ENCODE results near the gene KCNJ2. TPM values are rescaled to one million over a fixed set of nuclear protein-coding genes. Genes with fewer than 3 reads are reported as not detected.

Gene KCNJ2
- total RNA-seq, 1 donor from 2014 or later, result 2.6 TPM

GRCh38 chr17:70206361-70207010, 37.2 kb downstream of the KCNJ2 start:
- Mint-ChIP-seq H3K27ac (no peak overlapping the region), H3K4me1 (ENCODE audit: low read depth) (peaks cover 3% of the 10 kb centered on the region), H3K36me3 (ENCODE audit: insufficient read depth) (no peaks in the 10 kb centered on the region), H3K4me3 (ENCODE audit: low read depth) (no peak overlapping the region), H3K9me3 (ENCODE audit: low read depth) (no peaks in the 10 kb centered on the region), H3K27me3 (no peaks in the 10 kb centered on the region)
- no peak for TF ChIP-seq CTCF (IDR thresholded peaks at IDR 0.05; ENCODE audit: unreplicated experiment)
- DNase-seq (ENCODE audit: low spot score, unreplicated experiment), result no peak

- no peaks in the 10 kb centered on the region for H3K27me3 Mint-ChIP-seq
- DNase-seq (ENCODE audit: low spot score, unreplicated experiment), result no peak
- H3K4me3 Mint-ChIP-seq (ENCODE audit: low read depth), result no peak overlapping the region
- TF ChIP-seq CTCF (IDR thresholded peaks at IDR 0.05; ENCODE audit: unreplicated experiment), result no peak
- H3K36me3 Mint-ChIP-seq (ENCODE audit: insufficient read depth), result no peaks in the 10 kb centered on the region
- peaks cover 3% of the 10 kb centered on the region for H3K4me1 Mint-ChIP-seq (ENCODE audit: low read depth)
- H3K27ac Mint-ChIP-seq, result no peak overlapping the region
- no peaks in the 10 kb centered on the region for H3K9me3 Mint-ChIP-seq (ENCODE audit: low read depth)
Observed at GRCh38 chr17:70207184-70207583, 37.9 kb downstream of the KCNJ2 start.

- H3K4me3 Mint-ChIP-seq (ENCODE audit: low read depth), result no peak overlapping the region
- no peaks in the 10 kb centered on the region for H3K27me3 Mint-ChIP-seq
- H3K36me3 Mint-ChIP-seq (ENCODE audit: insufficient read depth), result no peaks in the 10 kb centered on the region
- TF ChIP-seq CTCF (IDR thresholded peaks at IDR 0.05; ENCODE audit: unreplicated experiment), result no peak
- H3K9me3 Mint-ChIP-seq (ENCODE audit: low read depth), result peaks cover 4% of the 10 kb centered on the region
- peak overlapping the region; percentile 6 for H3K27ac Mint-ChIP-seq
- H3K4me1 Mint-ChIP-seq (ENCODE audit: low read depth), result peaks cover 3% of the 10 kb centered on the region
- no peak for DNase-seq (ENCODE audit: low spot score, unreplicated experiment)
Observed at GRCh38 chr17:70208080-70208794, 38.9 kb downstream of the KCNJ2 start.

GRCh38 chr17:70208825-70209555, 39.7 kb downstream of the KCNJ2 start:
- no peaks in the 10 kb centered on the region for H3K36me3 Mint-ChIP-seq (ENCODE audit: insufficient read depth)
- no peak overlapping the region for H3K27ac Mint-ChIP-seq
- H3K27me3 Mint-ChIP-seq, result no peaks in the 10 kb centered on the region
- H3K4me3 Mint-ChIP-seq (ENCODE audit: low read depth), result no peak overlapping the region
- H3K9me3 Mint-ChIP-seq (ENCODE audit: low read depth), result peaks cover 7% of the 10 kb centered on the region
- TF ChIP-seq CTCF (IDR thresholded peaks at IDR 0.05; ENCODE audit: unreplicated experiment), result no peak
- no peak for DNase-seq (ENCODE audit: low spot score, unreplicated experiment)
- H3K4me1 Mint-ChIP-seq (ENCODE audit: low read depth), result peaks cover 3% of the 10 kb centered on the region

- Mint-ChIP-seq H3K4me1 (ENCODE audit: low read depth) (peaks cover 3% of the 10 kb centered on the region), H3K9me3 (ENCODE audit: low read depth) (peaks cover 7% of the 10 kb centered on the region), H3K27ac (no peak overlapping the region), H3K36me3 (ENCODE audit: insufficient read depth) (no peaks in the 10 kb centered on the region), H3K27me3 (no peaks in the 10 kb centered on the region), H3K4me3 (ENCODE audit: low read depth) (no peak overlapping the region)
- no peak for DNase-seq (ENCODE audit: low spot score, unreplicated experiment)
- TF ChIP-seq CTCF (IDR thresholded peaks at IDR 0.05; ENCODE audit: unreplicated experiment), result no peak
Observed at GRCh38 chr17:70215656-70216055, 46.3 kb downstream of the KCNJ2 start.

Data from progenitor cell of endocrine pancreas (in vitro differentiated cells).